ENCODE results near the gene RHPN2. TPM values are rescaled to one million over a fixed set of nuclear protein-coding genes. Genes with fewer than 3 reads are reported as not detected.

Gene RHPN2
- total and polyA plus RNA-seq, 2 of the 8 experiments (the other 6 are each of a cell fraction or from before 2014, with no cell fraction given): 22.8 to 31.1 TPM

DNA sequence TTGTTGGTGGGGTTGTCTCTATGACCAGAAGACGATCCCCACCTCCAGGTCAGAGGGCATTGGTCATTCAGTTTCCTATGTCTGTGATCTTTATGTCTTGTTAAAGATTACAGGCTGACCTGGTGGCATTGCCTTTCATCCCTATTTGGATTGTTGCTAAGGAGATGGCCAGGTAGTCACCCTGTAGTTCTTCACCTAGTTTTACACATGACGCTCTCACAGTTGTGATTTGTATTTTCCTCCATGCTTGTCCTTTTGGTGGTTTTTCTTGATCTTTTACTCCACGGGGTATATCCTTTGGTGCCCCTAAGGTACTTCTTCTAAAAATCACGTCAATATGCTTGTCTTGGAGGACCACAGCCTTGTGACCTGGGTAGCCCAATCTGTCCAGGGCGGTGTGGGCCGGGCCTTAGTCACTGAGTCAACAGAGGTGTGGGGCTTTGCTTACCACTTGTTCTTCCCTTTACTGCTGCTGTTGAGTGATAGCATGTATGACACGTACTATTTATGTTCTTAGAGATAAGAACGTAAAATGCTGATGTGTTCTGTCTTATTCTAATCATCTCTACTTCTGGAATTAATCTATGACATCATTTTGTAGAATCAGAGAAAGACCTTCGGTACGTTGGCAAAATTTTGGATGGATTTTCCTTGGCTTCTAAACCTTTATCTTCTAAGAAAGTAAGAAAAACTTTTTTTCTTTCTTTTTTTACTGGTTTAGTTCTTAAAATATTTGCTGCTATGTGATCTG is 36.4 kb upstream of the RHPN2 start:
- no peaks in the 10 kb centered on the region for H3K79me1 ChIP-seq (ENCODE audit: low read depth, low read length)
- no peaks in the 10 kb centered on the region for H3K79me2 ChIP-seq (ENCODE audit: control insufficient read depth in 1 of 2, insufficient read depth in 2 of 2, low read length in 2 of 2)
- no peak overlapping the region for H3K9ac ChIP-seq (replicated peaks in 1 of 4; ENCODE audit: extremely low read depth in 1 of 4, low read depth in 3 of 4, low read length in 3 of 4)
- no peak overlapping the region for H3K18ac ChIP-seq (ENCODE audit: extremely low read depth, low read length)
- no peak overlapping the region for H2AFZ ChIP-seq (ENCODE audit: low read length)
- no peak overlapping the region for H3K23ac ChIP-seq (ENCODE audit: insufficient read length)
- no peak overlapping the region for H3K14ac ChIP-seq (ENCODE audit: insufficient read length)
- H3K4me1 ChIP-seq (replicated peaks in 1 of 4; ENCODE audit: control insufficient read depth in 3 of 4, insufficient read depth in 4 of 4, low read length in 3 of 4): no peaks in the 10 kb centered on the region
- POLR2A ChIA-PET (ENCODE audit: partially characterized antibody): interaction anchor here (0.7 kb wide), 2 partner anchors 12 to 152 kb away, joined by 3 to 4 read pairs; no protein-coding TSS in a partner anchor
- no peak overlapping the region for H3K4me2 ChIP-seq (ENCODE audit: insufficient read depth in 1 of 2, low read depth in 2 of 2, low read length in 2 of 2)
- H3K27ac ChIP-seq (ENCODE audit: low read depth, low read length): no peak overlapping the region
- H2BK20ac ChIP-seq (ENCODE audit: low read length): no peak overlapping the region
- no peak overlapping the region for H4K91ac ChIP-seq (replicated peaks; ENCODE audit: insufficient read length, low read length)
- H4K5ac ChIP-seq (ENCODE audit: insufficient read length, low read depth, low read length): no peak overlapping the region
- no peak overlapping the region for H2BK5ac ChIP-seq (ENCODE audit: low read depth, low read length)
- no peak overlapping the region for H2BK12ac ChIP-seq (ENCODE audit: low read depth, low read length)
- no peaks in the 10 kb centered on the region for H3K27me3 ChIP-seq (replicated peaks in 1 of 4; ENCODE audit: control insufficient read depth in 3 of 4, extremely low read depth in 1 of 4, insufficient read depth in 3 of 4, low read length in 3 of 4)
- H2BK120ac ChIP-seq (replicated peaks; ENCODE audit: low read depth, low read length): no peak overlapping the region
- TF ChIP-seq NANOG (IDR thresholded peaks at IDR 0.05; ENCODE audit: insufficient read depth, low read depth, low read length, poor library complexity, severe bottlenecking) (no peak), SIN3A (conservative IDR thresholded peaks at IDR 0.05 in 1 of 2, IDR thresholded peaks at IDR 0.05 in 1 of 2; ENCODE audit: low read depth in 1 of 2, low read length in 2 of 2) (no peak), EGR1 (IDR thresholded peaks at IDR 0.05; ENCODE audit: borderline replicate concordance, low read depth, low read length) (no peak), CHD2 (IDR thresholded peaks at IDR 0.05; ENCODE audit: low read length) (no peak), KDM1A (IDR thresholded peaks at IDR 0.05; ENCODE audit: borderline replicate concordance, low read length) (no peak), BACH1 (IDR thresholded peaks at IDR 0.05; ENCODE audit: low read length) (no peak), USF2 (IDR thresholded peaks at IDR 0.05; ENCODE audit: low read length) (no peak), JUN (IDR thresholded peaks at IDR 0.05; ENCODE audit: low read depth, low read length) (no peak), TBP (IDR thresholded peaks at IDR 0.05; ENCODE audit: low read depth, low read length) (no peak)
- DNase-seq (ENCODE audit: low read depth in 1 of 2, low spot score in 2 of 2) (no peak), FAIRE-seq (no peak)
- H2AK5ac ChIP-seq (ENCODE audit: low read depth, low read length): no peak overlapping the region
- H3K4ac ChIP-seq (replicated peaks; ENCODE audit: insufficient read length, low read depth, low read length): no peak overlapping the region
- no peaks in the 10 kb centered on the region for H3K9me3 ChIP-seq (ENCODE audit: insufficient read depth in 2 of 2, low read depth in 1 of 2, low read length in 1 of 2)
- H3K36me3 ChIP-seq (ENCODE audit: control insufficient read depth in 2 of 4, insufficient read depth in 4 of 4, low read length in 3 of 4): peaks cover 0 to 37% (median 17%) of the 10 kb centered on the region in 4 experiments; a peak in 6 of 8 replicates
- no peaks in the 10 kb centered on the region for H3K23me2 ChIP-seq (ENCODE audit: low read depth, low read length)
- H3K4me3 ChIP-seq (ENCODE audit: extremely low read depth in 1 of 4, insufficient read depth in 2 of 4, low read depth in 3 of 4, low read length in 4 of 4): no peak overlapping the region
- no peak overlapping the region for H3K56ac ChIP-seq (replicated peaks; ENCODE audit: insufficient read length, low read depth, low read length)
- H2BK15ac ChIP-seq (ENCODE audit: low read length): no peak overlapping the region
- 94% methylated on average over 10 of the region's 10 CpGs; no CpG with 5 or more reads in 1 of the 2 experiments for WGBS, 2 experiments (ENCODE audit: extremely low coverage in 1 of 2, insufficient coverage in 1 of 2, insufficient read length in 1 of 2, insufficient replicate concordance in 2 of 2, low coverage in 1 of 2, low lambda C conversion rate in 2 of 2, missing lambda C conversion rate in 1 of 2)
- no peak overlapping the region for H4K8ac ChIP-seq (ENCODE audit: extremely low read depth, insufficient read depth, low read length)
- CTCF ChIA-PET (ENCODE audit: partially characterized antibody): interaction anchor here (0.6 to 1.8 kb wide), 2 partner anchors 125 to 1791 kb away, joined by 3 to 9 read pairs; no protein-coding TSS in a partner anchor
- no peaks in the 10 kb centered on the region for H4K20me1 ChIP-seq (replicated peaks in 1 of 2; ENCODE audit: control insufficient read depth in 1 of 2, insufficient read depth in 2 of 2, low read length in 2 of 2)
